Osteocyte (in vitro differentiated cells): ENCODE results near the gene XPO1. TPM values are rescaled to one million over a fixed set of nuclear protein-coding genes. Genes with fewer than 3 reads are reported as not detected.

ENCODE experiments used
- DNase-seq: peaks from one replicate; pipeline ENCODE4 v3.0.0; 2021; ENCODE audit warnings: mixed read lengths; ENCODE audit not compliant: unreplicated experiment; ENCODE audit errors: extremely low spot score
- H3K27ac Mint-ChIP-seq: one replicate; pipeline ENCODE4 v1.8.0; 2021; ENCODE audit warnings: mild to moderate bottlenecking, mixed read lengths; ENCODE audit not compliant: unreplicated experiment
- H3K27me3 Mint-ChIP-seq: one replicate; pipeline ENCODE4 v1.8.0; 2021; ENCODE audit warnings: mixed read lengths; ENCODE audit not compliant: unreplicated experiment
- H3K36me3 Mint-ChIP-seq: one replicate; pipeline ENCODE4 v1.8.0; 2021; ENCODE audit warnings: mixed read lengths; ENCODE audit not compliant: unreplicated experiment
- H3K4me1 Mint-ChIP-seq: one replicate; pipeline ENCODE4 v1.8.0; 2021; ENCODE audit warnings: mixed read lengths; ENCODE audit not compliant: unreplicated experiment
- H3K4me3 Mint-ChIP-seq: one replicate; pipeline ENCODE4 v1.8.0; 2021; ENCODE audit warnings: mild to moderate bottlenecking, moderate library complexity, mixed read lengths; ENCODE audit not compliant: unreplicated experiment
- H3K9me3 Mint-ChIP-seq: one replicate; pipeline ENCODE4 v1.8.0; 2021; ENCODE audit warnings: mixed read lengths; ENCODE audit not compliant: unreplicated experiment
- CTCF ChIP-seq: fragments of 200-600 bp; sonication (generic); IDR thresholded peaks from 2 replicates; pipeline ENCODE4 v1.5.0; 2021; ENCODE audit warnings: antibody characterized with exemption, mild to moderate bottlenecking, moderate library complexity
- total RNA-seq: library from RNA; stranded (reverse); gene quantifications from 2 replicates; pipeline ENCODE4 v1.2.1, GENCODE V29; 2021

Gene XPO1
- total RNA-seq, 1 donor from 2014 or later: 129 TPM

GRCh38 chr2:61512768-61513398 is 25.3 kb downstream of the XPO1 start:
- Mint-ChIP-seq H3K9me3 (no peaks in the 10 kb centered on the region), H3K36me3 (peaks cover 30% of the 10 kb centered on the region), H3K27me3 (no peaks in the 10 kb centered on the region), H3K4me1 (peaks cover 16% of the 10 kb centered on the region), H3K27ac (no peak overlapping the region), H3K4me3 (no peak overlapping the region)
- TF ChIP-seq CTCF: no peak
- DNase-seq: no peak

- Mint-ChIP-seq H3K27ac (peak overlapping the region; percentile 69), H3K4me3 (no peak overlapping the region), H3K36me3 (peaks cover 31% of the 10 kb centered on the region), H3K27me3 (no peaks in the 10 kb centered on the region), H3K9me3 (no peaks in the 10 kb centered on the region), H3K4me1 (peaks cover 16% of the 10 kb centered on the region)
- no peak for TF ChIP-seq CTCF
- no peak for DNase-seq
These were observed 27.2 kb downstream of the XPO1 start for GRCh38 chr2:61510674-61511671.

GRCh38 chr2:61504949-61505348 is 33.2 kb downstream of the XPO1 start:
- Mint-ChIP-seq H3K4me3 (no peak overlapping the region), H3K27ac (no peak overlapping the region), H3K36me3 (peaks cover 22% of the 10 kb centered on the region), H3K4me1 (no peaks in the 10 kb centered on the region), H3K27me3 (no peaks in the 10 kb centered on the region), H3K9me3 (no peaks in the 10 kb centered on the region)
- no peak for TF ChIP-seq CTCF
- DNase-seq: no peak

GRCh38 chr2:61499060-61499459 is 39.1 kb downstream of the XPO1 start:
- H3K27me3 Mint-ChIP-seq: no peaks in the 10 kb centered on the region
- TF ChIP-seq CTCF: no peak
- H3K9me3 Mint-ChIP-seq: no peaks in the 10 kb centered on the region
- H3K4me3 Mint-ChIP-seq: no peak overlapping the region
- peaks cover 43% of the 10 kb centered on the region for H3K36me3 Mint-ChIP-seq
- DNase-seq: no peak
- H3K4me1 Mint-ChIP-seq: no peaks in the 10 kb centered on the region
- no peak overlapping the region for H3K27ac Mint-ChIP-seq

GRCh38 chr2:61493523-61493942 is 44.6 kb downstream of the XPO1 start:
- Mint-ChIP-seq H3K9me3 (no peaks in the 10 kb centered on the region), H3K4me3 (no peak overlapping the region), H3K36me3 (peaks cover 40% of the 10 kb centered on the region), H3K27ac (peak overlapping the region; percentile 18), H3K4me1 (peaks cover 4% of the 10 kb centered on the region), H3K27me3 (no peaks in the 10 kb centered on the region)
- DNase-seq: no peak
- TF ChIP-seq CTCF: no peak
